Spleen (tissue), 11 donors: Measurements from ENCODE around the gene SLC26A2. TPM values are rescaled to one million over a fixed set of nuclear protein-coding genes. Genes with fewer than 3 reads are reported as not detected.

Experiments used
- DNase-seq: peaks from one replicate; pipeline ENCODE4 v3.0.0-alpha.2; 2020
- H3K27ac ChIP-seq, 8 donors: fragments of 200-600 bp; sonication (generic) in 7 of 8; 1 replicate in 4 of 8; 2 replicates in 4 of 8; pipeline versions ENCODE4 v1.5.0 to v1.8.0; 2016 to 2021; ENCODE audit warnings: inconsistent platforms in 4 of 8, mild to moderate bottlenecking in 4 of 8, moderate library complexity in 1 of 8
- H3K27me3 ChIP-seq, 7 donors: fragments of 200-600 bp; sonication (generic) in 6 of 7; replicated peaks in 1 of 7; 1 replicate in 4 of 7; 2 replicates in 3 of 7; pipeline versions ENCODE4 v1.5.0 to v1.8.0; 2016 to 2021; ENCODE audit warnings: inconsistent platforms in 3 of 7, mild to moderate bottlenecking in 1 of 7
- H3K36me3 ChIP-seq, 6 donors: fragments of 200-600 bp; sonication (generic) in 5 of 6; 1 replicate in 4 of 6; 2 replicates in 2 of 6; pipeline versions ENCODE4 v1.5.0 to v1.8.0; 2016 to 2021; ENCODE audit warnings: inconsistent platforms in 2 of 6
- H3K4me1 ChIP-seq, 6 donors: fragments of 200-600 bp; sonication (generic) in 5 of 6; 1 replicate in 3 of 6; 2 replicates in 3 of 6; pipeline versions ENCODE4 v1.5.0 to v1.8.0; 2016 to 2021; ENCODE audit warnings: inconsistent platforms in 3 of 6
- H3K4me3 ChIP-seq, 8 donors: fragments of 200-600 bp; sonication (generic) in 7 of 8; 1 replicate in 4 of 8; 2 replicates in 4 of 8; pipeline versions ENCODE4 v1.5.0 to v1.8.0; 2016 to 2021; ENCODE audit warnings: inconsistent platforms in 4 of 8, mild to moderate bottlenecking in 4 of 8, moderate library complexity in 2 of 8
- H3K9me3 ChIP-seq, 8 donors: fragments of 200-600 bp; sonication (generic) in 7 of 8; 1 replicate in 4 of 8; 2 replicates in 4 of 8; pipeline versions ENCODE4 v1.5.0 to v1.8.0; 2016 to 2021; ENCODE audit warnings: inconsistent platforms in 4 of 8
- POLR2A ChIP-seq, 3 donors: fragments of 450-650 bp; IDR thresholded peaks; one replicate each; pipeline ENCODE4 v1.5.1; 2017; ENCODE audit warnings: antibody characterized with exemption in 3 of 3, mild to moderate bottlenecking in 1 of 3
- POLR2AphosphoS5 ChIP-seq, 3 donors: sonication (generic); formaldehyde crosslinking; IDR thresholded peaks; one replicate each; pipeline ENCODE4 v1.5.1; 2017; ENCODE audit warnings: antibody characterized with exemption in 3 of 3
- WGBS, 5 donors: extraction: QIAGEN DNeasy Blood & Tissue Kit in 3 of 5; methylation state at CpG; one replicate each; pipeline versions ENCODE4 v1.1.5 to v1.1.7; 2013 to 2018; 5-methylcytosine and 5-hydroxymethylcytosine counted together
- intact Hi-C: fragments of 100-400 bp; cut with DNase I; formaldehyde crosslinking; loops from one replicate; pipeline ENCODE4 v1.15.0; 2023; ENCODE audit warnings: low total_unique reads
- polyA plus RNA-seq, 3 donors: library from polyadenylated mRNA; stranded (reverse); fragments of 200-250 nt; gene quantifications; one replicate each; pipeline ENCODE4 v1.2.1, GENCODE V29; 2013
- total RNA-seq, 7 donors: library from RNA; depleted of rRNA in 3 of 7; stranded (reverse); fragments of >200 nt in 3 of 7; fragmentation: NEBNext Ultra II Directional in 4 of 7; extraction: Animal tissue kit (Norgen Biotek cat#: 25700) in 4 of 7; gene quantifications; one replicate each; pipeline versions ENCODE4 v1.1.0 to v1.2.1, GENCODE V29; 2016 to 2021
- TF ChIP-seq, protein P1 (sequence below), 11 experiments: fragments of 200-600 bp in 7 of 11; fragments of 450-650 bp in 4 of 11; sonication (generic) in 4 of 11; IDR thresholded peaks in 8 of 11; conservative IDR thresholded peaks in 3 of 11; 1 replicate in 7 of 11; 2 replicates in 4 of 11; pipeline versions ENCODE4 v1.4.0 to v1.8.0; 2016 to 2021; ENCODE audit warnings: antibody characterized with exemption in 11 of 11, inconsistent platforms in 4 of 11, mild to moderate bottlenecking in 1 of 11
- donor health status: healthy with polysubstance abuse.
- donor health status: DM: no; HTN: no; CAD: no; lungs with moderate emphysema.
- donor health status: DM: no; HTN: no; CAD: no.
- donor health status: Bipolar disorder and iron deficiency.
- donor health status: healthy.
- donor health status: DM: no; HTN: no; CAD: no.
- donor health status: DM: yes; HTN: yes; CAD: no.

The SLC26A2 gene
- total and polyA plus RNA-seq, 10 donors = 1.9 to 14.8 (median 10.1) TPM

DNA sequence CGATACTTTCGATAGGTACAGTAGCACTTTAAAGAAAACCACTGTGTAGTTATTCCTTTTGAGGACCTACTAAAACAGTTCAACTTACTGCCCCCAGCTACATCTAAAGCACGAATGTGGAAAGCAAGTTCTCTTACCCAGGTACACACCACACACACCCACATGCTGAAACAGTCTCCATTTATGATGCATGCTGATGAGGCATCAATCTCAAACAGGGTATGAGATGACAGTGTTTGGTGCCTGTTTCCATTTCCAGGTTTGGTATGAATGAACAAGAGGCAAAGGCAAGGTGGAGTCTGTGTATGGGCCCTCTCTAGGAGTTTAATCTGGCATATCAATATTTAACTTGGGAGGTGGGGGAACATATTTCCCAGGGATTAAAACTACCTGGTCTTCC is 53.9 kb downstream of the SLC26A2 start:
- WGBS, 5 donors = 96 to 98% (median 96%) methylated on average over 3 of the region's 3 CpGs
- Histone ChIP-seq H3K4me1 (no peaks in the 10 kb centered on the region), H3K9me3 (peaks cover 0 to 19% (median 16%) of the 10 kb centered on the region in 8 donors), H3K36me3 (peaks cover 3 to 100% (median 85%) of the 10 kb centered on the region in 6 donors), H3K27me3 (no peaks in the 10 kb centered on the region), H3K27ac (no peak overlapping the region), H3K4me3 (no peak overlapping the region)
- intact Hi-C loops = no loop called here
- DNase-seq = no peak
- TF ChIP-seq, protein P1, sequence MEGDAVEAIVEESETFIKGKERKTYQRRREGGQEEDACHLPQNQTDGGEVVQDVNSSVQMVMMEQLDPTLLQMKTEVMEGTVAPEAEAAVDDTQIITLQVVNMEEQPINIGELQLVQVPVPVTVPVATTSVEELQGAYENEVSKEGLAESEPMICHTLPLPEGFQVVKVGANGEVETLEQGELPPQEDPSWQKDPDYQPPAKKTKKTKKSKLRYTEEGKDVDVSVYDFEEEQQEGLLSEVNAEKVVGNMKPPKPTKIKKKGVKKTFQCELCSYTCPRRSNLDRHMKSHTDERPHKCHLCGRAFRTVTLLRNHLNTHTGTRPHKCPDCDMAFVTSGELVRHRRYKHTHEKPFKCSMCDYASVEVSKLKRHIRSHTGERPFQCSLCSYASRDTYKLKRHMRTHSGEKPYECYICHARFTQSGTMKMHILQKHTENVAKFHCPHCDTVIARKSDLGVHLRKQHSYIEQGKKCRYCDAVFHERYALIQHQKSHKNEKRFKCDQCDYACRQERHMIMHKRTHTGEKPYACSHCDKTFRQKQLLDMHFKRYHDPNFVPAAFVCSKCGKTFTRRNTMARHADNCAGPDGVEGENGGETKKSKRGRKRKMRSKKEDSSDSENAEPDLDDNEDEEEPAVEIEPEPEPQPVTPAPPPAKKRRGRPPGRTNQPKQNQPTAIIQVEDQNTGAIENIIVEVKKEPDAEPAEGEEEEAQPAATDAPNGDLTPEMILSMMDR (IDR thresholded peaks at IDR 0.05 in 8 of 11, conservative IDR thresholded peaks at IDR 0.05 in 3 of 11) = no peak
- TF ChIP-seq POLR2A (IDR thresholded peaks at IDR 0.05) = no peak
- no peak for TF ChIP-seq POLR2AphosphoS5 (IDR thresholded peaks at IDR 0.05)

DNA sequence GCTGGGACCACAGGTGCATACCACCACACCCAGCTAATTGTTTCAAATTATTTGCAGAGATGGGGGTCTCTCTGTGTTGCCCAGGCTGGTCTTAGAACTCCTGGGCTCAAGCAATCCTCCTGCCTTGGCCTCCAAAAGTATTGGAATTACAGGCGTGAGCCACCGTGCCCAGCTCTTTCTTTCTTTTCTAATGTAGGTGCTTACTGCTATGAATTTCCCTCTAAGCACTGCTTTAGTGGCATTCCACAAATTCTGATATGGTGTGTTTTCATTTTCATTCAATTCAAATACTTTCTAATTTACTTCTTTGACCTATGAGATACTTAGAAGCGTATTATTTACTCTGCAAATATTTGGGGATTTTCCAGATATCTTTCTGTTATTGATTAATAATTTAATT is 54.9 kb downstream of the SLC26A2 start:
- Histone ChIP-seq H3K36me3 (peaks cover 3 to 100% (median 82%) of the 10 kb centered on the region in 6 donors), H3K9me3 (peaks cover 0 to 19% (median 16%) of the 10 kb centered on the region in 8 donors), H3K27ac (no peak overlapping the region), H3K4me3 (no peak overlapping the region), H3K4me1 (no peaks in the 10 kb centered on the region), H3K27me3 (no peaks in the 10 kb centered on the region)
- DNase-seq = no peak
- intact Hi-C loops = no loop called here
- TF ChIP-seq POLR2AphosphoS5 (IDR thresholded peaks at IDR 0.05) (no peak), POLR2A (IDR thresholded peaks at IDR 0.05) (no peak)
- TF ChIP-seq, protein P1 (IDR thresholded peaks at IDR 0.05 in 8 of 11, conservative IDR thresholded peaks at IDR 0.05 in 3 of 11) = no peak
- WGBS, 5 donors = 97 to 98% (median 98%) methylated on average over 3 of the region's 3 CpGs

- Histone ChIP-seq H3K4me1 (peaks cover 0 to 4% (median 0%) of the 10 kb centered on the region in 6 donors), H3K4me3 (no peak overlapping the region), H3K36me3 (peaks cover 3 to 100% (median 82%) of the 10 kb centered on the region in 6 donors), H3K27ac (no peak overlapping the region), H3K27me3 (no peaks in the 10 kb centered on the region), H3K9me3 (peaks cover 0 to 19% (median 16%) of the 10 kb centered on the region in 8 donors)
- TF ChIP-seq, protein P1 (IDR thresholded peaks at IDR 0.05 in 8 of 11, conservative IDR thresholded peaks at IDR 0.05 in 3 of 11) = no peak
- TF ChIP-seq POLR2AphosphoS5 (IDR thresholded peaks at IDR 0.05) (no peak), POLR2A (IDR thresholded peaks at IDR 0.05) (no peak)
- intact Hi-C loops = no loop called here
- DNase-seq = no peak
Observed at GRCh38 chr5:150016537-150016936, 56.0 kb downstream of the SLC26A2 start.

DNA sequence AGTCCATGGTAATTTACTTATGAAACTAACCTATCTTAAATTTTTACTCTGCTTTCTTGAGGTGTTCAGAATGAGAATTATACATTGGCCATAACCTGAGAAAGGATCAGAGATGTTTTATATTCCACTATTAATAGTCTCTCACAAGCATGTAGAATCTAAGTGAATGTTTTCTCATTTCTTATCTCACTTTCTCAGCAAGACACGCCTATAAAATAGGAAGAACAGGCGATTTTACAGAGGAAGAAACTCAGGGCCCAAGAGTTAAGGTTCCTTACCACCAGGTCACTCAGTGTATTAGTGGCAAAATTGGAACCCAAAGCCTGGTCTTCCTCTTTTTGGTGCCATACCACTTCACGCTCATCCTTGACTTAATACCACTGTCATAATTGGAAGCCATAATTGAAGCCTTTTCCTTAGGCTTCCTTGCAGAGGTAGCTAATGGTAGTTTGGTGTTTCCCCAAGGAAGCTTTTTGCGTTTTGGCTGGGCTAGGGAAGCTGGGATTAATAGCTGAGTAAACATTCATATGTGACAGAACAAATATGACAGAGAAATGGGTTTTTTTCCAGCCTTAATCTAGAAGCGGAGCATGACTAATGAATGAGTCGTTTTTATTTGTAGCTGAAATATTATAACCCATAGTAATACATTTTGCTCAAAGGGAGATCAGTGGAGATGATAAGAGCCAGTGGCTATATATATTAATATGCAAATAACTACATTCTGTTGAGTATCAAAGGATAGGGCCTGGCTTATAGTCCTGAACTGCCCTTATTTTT is 56.9 kb downstream of the SLC26A2 start:
- Histone ChIP-seq H3K4me1 (peaks cover 0 to 11% (median 0%) of the 10 kb centered on the region in 6 donors), H3K27ac (no peak overlapping the region), H3K4me3 (no peak overlapping the region), H3K9me3 (peaks cover 0 to 19% (median 16%) of the 10 kb centered on the region in 8 donors), H3K36me3 (peaks cover 3 to 100% (median 79%) of the 10 kb centered on the region in 6 donors), H3K27me3 (no peaks in the 10 kb centered on the region)
- no peak for TF ChIP-seq POLR2AphosphoS5 (IDR thresholded peaks at IDR 0.05)
- TF ChIP-seq, protein P1 (IDR thresholded peaks at IDR 0.05 in 8 of 11, conservative IDR thresholded peaks at IDR 0.05 in 3 of 11) = no peak
- TF ChIP-seq POLR2A (IDR thresholded peaks at IDR 0.05) = no peak
- intact Hi-C loops = no loop called here
- DNase-seq = no peak
- 91 to 94% (median 93%) methylated on average over 6 of the region's 6 CpGs for WGBS, 5 donors
